NCI-H1436 treated with DMSO at 0.1 percent for 48 hours (cell line): ENCODE results near the gene CBY2.

Experiments
- DNase-seq: peaks from one replicate; lab custom pipeline; 2025; lab: John Stamatoyannopoulos, UW

CBY2 gene

DNA sequence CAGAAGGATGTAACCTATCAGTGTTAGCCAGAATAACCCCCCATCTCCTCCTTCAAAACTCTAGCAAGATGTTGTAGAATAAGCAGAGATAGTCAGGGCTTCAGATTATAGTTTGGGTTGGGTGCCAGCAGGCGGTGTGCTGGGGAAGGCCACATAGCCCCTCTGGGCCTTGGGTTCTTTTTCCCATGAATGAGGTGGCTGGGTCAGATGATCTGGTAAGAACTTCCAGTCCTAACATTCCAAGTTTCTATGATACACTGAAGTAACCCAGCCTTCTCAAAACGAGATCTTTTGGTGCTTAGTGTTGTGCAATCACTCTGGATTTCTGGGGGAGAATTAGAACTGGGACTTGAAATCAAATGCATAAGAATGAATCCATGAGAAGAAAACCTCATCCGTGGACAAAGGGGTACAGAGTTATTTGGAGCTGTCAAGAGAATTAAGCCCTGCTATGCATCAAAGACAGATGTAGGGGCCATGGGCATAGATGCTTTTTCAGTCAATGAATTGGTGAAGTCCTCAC is 810 bp downstream of the CBY2 start:
- no peak for DNase-seq

DNA sequence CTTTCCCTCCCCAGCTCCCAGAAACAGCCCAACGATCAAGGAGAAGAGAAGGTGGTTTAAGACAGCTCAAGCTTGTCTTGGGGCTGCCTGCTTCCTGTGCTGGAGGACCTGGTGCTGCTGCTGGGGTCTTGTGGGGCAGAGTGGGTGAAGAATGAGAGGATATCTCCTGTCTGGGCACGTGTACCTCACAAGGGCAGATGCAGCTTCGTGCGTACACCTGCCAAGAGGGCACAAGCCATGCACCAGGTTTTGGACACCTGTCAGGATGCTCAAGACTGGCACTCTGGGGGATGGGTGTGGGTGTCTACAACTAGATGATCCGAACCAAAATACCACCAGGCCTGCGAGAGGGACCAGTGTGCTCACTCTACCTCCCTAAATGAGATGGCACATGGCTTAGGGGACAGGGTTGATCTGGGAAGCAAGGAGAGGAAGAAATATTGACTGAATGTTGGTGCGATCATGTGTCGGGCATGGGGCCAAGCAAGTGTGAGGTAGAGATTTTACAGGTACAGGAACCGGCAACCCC is 2.2 kb downstream of the CBY2 start:
- no peak for DNase-seq

DNA sequence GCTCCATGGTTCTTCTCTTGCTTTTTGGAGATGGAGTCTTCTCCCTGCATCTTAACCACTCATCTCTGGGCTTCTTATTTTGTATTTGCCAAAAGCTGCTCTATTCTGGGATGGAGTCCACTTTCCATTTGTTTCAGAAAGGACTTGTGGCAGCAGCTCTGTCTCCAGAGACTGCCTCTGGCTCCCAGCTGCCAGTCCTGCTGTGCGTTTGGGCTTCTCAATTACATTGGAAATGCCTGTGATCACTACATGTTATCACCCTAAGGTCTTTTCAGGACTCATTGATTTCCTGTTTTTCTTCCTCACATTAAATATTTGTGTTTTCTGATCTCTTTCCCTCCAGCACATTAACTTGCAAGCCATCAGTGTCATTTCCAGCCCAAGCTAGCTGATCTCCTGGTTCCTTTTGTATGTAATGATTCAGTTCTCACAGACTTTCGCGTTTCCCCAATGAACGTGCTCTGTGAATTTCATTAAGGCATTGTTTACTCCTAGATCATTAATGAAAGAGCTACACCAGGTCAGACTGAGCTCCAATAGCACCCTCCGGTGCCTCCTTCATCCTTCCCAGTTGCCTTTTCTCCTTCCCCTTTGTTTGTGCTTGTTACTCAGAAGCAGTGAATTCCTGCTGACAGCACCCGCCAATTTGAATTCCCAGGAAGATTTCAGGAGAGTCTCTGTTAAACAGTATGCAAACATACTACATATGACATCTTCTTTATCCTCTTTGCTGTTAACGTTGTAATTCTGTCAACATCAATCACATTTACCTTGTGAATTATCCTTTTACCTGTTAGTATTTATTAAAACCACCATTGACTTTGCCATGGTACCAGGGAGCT is 3.0 kb downstream of the CBY2 start:
- no peak for DNase-seq

DNA sequence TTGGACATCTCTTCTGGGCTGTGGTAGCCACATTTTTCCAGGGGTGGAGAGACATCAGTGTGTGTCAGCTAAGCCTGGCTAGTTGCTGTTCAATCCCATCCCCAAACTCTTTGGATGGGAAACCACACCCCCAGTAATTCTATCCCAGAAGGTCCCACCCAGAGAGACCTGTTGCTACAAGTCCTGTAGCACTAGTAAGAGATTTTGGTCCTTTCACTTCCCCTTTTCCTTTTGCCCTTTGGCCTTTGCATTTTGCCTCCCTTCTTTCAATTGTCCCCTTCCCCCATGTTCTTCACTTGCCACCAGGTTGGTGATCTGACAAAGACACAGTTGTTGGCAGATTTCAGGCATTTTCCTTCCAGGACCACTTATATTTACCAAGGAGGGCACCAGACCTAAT is 3.8 kb downstream of the CBY2 start:
- DNase-seq, result no peak

DNA sequence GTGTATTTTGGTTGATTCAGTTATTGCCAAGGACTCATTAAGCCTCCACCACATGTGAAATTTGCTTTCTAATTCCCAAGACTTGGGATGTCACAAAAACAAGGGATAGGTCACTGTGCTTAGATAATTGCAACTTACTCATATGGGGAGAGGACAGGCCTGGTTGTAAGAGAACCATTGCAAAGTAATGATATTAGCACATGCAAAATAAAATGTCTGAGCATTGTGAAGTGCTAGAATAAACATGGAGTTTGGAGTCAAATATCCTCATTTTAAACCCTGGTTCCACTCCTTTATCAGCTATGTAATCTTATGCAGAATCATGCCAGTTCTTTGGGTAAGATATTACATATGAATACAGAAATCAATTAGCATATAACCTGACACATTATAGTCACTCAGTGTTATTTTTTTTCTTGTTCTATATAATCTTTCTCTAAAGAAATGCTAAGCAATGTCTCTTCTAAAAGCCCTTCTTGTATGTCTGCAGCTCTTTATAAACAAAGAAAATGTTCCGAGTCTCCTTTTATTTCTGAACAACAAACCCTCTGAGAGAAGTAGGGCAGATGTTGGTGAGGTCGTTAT is 5.5 kb downstream of the CBY2 start:
- DNase-seq, result no peak

DNA sequence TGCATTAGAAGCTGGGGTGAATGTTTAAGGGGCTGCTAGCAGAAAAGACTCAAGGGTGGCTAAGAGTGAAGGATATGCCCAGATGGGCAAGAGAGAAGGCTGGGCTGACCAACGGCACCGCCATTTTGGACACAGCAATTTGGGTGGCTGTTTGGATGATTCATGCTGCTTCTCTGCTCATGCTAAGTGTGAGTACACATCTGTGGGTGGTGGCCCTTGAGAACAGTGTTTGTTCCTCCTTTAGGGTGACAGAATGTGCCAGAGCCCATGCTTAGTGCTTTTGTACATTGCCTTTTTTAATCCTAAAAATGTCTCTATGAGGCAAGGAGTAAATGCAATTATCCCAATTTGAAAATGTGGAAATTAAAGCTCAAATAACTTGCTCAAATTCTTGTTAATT is 9.8 kb downstream of the CBY2 start:
- no peak for DNase-seq

DNA sequence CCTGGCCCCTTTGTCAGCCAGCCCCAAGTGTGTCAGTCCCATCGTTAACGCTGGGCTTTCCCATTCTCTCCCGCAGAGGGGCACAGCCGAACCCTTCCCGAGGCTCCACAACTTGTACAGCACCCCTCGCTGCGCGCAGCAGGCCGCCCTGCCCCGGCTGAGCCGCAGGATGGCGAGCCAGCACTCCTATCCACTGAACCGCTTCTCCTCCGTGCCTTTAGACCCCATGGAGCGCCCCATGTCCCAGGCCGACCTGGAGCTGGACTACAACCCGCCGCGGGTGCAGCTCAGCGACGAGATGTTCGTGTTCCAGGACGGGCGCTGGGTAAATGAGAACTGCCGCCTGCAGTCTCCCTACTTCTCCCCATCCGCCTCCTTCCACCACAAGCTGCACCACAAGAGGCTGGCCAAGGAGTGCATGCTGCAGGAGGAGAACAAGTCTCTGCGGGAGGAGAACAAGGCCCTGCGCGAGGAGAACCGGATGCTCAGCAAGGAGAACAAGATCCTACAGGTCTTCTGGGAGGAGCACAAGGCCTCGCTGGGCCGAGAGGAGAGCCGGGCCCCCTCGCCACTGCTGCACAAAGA is 11.1 kb downstream of the CBY2 start:
- no peak for DNase-seq

DNA sequence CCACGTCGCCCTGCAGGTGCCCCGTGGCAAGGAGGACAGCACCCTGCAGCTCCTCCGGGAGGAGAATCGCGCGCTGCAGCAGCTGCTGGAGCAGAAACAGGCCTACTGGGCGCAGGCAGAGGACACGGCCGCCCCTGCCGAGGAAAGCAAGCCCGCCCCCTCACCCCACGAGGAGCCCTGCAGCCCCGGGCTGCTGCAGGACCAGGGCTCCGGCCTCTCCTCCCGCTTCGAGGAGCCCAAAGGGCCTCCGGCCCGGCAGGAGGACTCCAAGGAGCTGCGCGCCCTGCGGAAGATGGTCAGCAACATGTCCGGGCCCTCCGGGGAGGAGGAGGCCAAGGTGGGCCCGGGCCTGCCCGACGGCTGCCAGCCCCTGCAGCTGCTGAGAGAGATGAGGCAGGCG is 11.6 kb downstream of the CBY2 start:
- DNase-seq, result no peak

DNA sequence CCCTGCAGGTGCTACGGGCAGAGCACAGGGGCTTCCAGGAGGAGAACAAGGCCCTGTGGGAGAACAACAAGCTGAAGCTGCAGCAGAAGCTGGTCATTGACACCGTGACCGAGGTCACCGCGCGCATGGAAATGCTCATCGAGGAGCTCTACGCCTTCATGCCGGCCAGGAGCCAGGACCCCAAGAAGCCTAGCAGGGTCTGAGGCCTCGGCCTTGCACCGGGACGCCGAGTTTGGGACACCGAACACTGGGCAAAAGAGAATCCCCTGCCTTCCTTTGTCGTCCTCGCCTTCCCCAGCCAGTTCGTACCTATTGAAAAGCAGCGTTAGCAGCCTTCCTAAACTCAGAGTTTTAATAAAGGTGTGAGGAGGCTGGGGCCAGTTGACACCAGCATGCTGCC is 12.1 kb downstream of the CBY2 start:
- no peak for DNase-seq

DNA sequence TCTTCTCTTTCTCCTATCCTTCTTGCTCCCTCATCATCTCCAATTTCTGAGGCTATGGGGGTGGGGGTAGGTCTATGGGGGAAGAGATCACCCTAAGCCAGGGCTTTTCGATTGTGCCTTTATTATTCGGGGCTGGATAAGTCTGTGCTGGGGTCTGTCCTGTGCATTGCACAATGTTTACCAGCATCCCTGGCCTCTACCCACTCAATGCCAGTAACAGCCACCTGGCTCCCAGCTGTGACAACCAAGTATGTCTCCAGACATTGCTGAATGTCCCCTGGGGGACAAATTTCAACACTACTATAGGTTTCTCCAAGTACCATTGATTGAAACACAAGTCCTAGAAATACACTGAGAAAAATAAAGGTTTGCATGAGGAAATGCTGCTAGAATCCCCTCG is 13.2 kb downstream of the CBY2 start:
- no peak for DNase-seq

DNA sequence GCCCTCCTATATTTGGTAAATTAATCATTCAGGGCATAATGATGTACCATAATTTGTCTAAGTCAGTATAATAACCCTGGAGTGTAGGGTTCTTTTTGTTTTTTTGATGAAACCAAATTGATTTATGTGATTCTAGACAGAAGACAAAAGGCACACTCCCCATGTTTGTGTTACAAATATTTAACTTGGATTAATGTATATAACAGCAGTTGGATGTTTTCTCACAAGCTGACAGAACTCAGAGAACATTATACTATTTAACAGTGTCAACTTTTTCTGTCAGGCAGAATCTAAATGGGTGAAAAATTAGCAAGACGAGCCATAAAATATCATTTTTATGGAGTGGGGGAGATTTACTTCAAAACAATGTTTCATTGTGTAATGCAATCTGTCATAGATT is 15.2 kb downstream of the CBY2 start:
- DNase-seq, result no peak

DNA sequence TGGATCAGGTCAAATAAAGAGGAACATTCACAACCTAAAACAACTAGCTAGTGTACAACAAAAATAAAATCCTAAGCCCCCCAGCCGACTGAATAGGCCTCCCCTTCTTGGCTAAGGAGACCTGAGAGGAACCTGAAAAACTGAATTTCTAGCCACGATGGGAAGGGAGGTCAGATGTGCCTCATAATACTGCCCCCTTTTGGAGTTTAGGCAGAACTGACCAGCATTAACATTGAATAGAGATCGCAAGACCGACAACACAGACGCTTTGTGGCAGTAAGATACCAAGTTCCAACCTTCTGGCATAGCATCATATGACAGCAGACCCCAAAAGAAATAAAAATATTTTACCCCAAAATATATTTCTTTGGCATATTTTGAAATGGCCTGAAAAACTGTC is 15.9 kb downstream of the CBY2 start:
- DNase-seq, result no peak

DNA sequence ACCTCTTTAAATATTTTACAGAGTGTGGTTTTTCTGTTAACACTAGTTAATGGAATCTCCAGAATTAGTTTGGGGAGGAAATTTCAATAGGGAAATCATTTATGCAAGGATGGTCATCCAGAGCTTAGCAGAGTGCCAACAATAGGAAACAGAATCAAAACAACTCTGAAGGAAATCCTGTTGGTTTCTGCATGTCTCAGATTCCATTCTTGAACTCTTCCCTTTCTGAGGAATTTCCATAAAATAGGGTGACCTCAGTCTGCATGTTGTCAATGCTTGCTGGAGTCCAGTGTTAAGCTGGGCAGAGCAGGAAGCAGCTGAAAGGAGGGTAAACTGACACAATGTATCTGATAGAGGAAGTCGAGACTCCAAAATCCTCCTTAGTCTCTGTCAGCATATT is 16.9 kb downstream of the CBY2 start:
- DNase-seq, result no peak

DNA sequence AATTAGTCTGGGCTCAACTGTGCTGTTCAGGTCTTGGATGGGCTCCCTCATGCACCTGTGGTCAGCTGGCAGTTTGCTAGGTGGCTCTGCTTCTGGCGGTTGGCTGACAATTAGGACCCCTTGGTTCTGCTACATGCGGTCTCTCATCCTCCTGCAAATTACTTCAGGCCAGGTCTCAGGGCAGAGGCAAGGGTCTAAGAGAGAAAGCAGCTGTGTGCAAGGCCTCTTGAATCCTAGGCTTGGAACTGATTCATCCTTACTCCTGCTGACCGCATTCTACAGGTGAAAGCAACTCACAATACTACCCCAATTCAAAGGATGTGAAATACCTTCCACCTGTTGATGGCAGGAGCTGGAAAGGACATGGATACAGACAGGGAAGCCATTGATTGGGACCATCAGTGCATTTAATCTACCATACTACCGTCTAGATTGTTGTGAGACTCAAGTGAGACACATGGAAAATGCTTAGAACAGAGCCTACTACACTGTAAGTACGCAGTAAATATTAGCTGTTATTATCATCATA is 19.1 kb downstream of the CBY2 start:
- DNase-seq, result no peak

DNA sequence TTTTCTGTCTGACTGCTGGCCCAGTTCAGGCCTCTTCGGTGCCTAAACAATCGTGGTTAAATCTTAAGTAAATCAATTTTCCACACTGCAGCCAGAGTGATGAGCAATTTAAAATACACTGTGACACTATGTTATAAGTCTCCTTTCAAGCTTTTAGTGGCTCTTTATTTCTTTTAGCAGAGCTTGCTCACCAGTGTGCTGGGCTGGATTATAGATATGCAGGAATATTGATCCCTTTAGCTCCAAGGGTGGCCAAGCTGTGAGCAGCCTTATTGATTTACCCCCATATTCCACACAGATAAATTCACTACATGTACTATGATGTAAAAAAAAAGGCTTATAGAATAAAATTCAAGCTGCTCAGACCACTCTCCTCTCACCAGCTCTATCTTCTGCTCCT is 21.7 kb downstream of the CBY2 start:
- no peak for DNase-seq

DNA sequence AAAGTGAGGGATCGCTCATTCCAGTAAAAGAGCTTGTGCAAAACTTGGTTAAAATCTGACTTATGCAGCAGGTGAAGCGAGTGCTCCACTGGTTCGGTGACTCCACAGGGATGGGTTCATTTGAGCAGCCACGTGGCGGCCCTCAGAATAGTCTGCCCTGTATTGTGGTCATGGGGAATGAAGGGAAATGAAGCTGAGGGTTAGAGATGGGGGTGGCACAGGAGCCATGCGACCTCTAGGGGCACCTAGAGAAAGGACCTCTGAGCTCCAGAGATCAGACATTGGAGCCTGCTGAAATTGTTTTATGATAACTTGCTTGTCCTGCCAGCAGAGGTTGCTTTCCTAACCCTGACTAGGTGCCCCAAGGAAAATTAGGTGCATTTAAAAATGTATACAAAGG is 26.6 kb downstream of the CBY2 start:
- no peak for DNase-seq

DNA sequence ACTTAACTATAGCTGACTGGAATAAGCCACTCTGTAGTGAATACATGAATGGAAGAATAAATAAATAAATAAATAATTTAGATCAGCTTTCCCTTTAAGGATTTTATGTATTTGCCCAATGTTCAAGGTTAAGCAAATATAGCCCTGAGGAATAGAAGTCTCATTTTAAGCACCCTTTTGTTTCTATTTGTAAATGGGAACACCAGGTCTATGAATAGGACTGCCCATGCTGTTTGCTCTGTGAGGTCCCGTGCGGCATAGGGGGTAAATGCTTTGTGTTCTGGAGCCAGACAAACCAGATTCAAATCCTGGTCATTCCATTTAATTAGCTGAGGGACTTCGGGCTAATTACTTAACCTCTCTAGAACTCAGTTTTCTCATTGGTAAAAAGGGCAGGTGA is 29.3 kb downstream of the CBY2 start:
- DNase-seq, result no peak

DNA sequence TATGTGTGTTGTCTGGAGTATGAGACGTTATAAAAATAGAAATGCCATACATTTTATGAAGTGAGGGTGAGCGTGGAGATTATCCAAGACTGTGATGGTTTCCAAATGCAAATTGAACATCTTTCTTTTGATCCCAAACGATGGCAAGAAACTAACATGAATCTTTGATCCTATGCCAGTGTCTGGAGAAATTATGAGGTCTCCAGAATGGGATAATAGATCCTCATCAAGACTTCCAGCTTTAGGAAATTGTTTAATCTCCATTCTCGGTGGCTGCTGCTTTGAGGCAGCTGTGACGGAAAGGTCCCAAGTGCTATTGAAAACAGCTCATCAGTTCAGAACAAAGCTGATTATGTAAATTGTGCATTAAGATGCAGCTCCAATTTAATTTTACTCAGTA is 30.8 kb downstream of the CBY2 start:
- DNase-seq, result no peak

DNA sequence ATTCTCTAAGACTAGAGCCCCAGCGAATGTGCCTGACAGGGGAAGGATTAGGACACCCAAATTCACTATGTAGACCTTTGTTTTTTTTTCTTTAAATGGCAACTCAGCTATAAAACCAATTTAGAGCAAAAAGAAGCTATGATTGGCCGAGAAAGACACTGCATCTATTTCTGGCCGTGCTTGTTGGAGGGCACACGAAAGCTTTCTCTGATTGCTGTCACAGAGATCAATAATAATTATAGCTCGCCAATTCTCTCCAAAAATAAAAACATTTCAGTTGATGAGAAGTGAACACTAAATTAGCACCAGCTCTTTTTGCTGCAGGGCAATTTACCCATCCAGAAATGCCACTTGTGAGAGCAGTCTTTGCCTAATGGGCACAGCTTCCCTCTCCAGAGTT is 31.2 kb downstream of the CBY2 start:
- no peak for DNase-seq

DNA sequence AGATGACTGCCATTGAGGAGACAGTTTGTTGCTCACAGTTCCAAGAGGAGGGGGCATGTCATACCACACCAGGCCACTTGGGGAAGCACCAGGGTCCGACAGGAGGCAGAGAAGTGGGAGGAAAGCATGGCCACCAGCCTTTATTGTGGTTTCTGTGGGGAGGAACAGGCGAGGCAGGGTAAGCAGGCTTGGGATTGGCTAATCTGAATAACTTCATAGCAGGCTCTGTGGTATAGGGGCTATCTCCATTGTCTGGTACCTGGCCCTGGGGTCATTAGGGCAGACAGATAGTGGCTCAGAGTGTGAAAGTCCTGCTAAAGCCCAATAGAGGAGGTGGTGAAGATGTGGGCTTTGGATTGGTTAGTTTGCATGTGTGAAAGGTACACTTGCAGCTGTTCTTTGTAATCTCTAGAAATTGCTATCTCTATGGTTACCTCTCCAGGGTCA is 35.5 kb downstream of the CBY2 start:
- DNase-seq, result no peak

DNA sequence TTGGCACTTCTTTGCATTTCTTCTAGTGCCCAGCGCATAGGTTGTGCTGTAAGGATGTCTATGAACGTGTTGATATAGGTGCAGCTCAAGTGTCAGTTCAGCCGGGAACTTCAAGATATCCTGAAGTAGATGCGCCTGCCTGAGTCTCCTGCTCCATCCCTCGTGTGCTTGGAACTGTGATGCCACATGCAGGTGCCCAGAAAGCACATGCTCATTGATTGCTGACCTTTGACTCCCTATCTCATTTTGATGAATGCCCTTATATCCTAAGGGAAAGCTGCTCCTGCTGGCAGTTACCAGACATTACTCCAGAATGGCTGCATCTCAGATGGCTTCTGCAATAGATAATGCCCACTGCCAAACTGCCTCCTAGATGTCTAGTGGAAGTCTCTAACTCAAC is 40.9 kb downstream of the CBY2 start:
- DNase-seq, result no peak

DNA sequence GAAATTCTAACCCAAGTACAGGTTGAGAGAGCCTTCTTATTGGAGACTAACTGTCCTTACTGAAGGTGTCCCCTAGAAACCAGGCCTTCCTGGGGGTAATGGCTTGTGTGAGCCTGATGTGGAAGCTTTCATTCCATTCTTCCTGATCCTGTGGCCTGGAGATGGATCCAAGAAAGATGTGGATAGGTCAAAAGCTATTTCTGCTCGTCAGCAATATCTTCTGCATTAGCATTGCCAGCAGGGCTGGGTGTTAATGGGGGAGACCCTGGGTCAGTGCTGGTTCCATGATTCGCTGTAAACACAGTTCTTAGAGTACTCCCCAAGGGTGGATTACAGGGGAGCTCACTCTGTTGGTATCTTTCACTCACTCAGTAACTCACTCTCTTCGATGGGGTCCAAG is 42.9 kb downstream of the CBY2 start:
- no peak for DNase-seq

DNA sequence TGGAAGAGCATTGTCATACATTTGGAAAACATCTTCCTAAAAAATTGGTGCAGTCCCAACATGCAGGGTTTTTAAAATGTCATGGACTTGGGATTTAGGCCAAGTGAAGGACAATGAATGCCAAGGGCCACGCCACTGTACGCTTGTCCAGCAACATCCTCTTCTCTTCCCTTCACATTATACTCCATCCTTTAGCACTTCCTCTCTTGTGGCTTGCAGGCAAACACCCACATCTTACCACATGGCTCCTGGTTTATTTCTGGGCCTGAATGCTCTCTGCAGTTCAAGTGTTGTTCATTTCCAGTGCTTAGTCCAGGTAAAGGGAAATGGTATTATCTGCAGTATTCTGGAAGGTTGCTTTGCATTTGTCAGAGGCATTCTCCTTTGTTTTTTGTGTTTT is 45.0 kb downstream of the CBY2 start:
- no peak for DNase-seq
